ENCODE measurements around the gene CSH2. TPM values are rescaled to one million over a fixed set of nuclear protein-coding genes. Genes with fewer than 3 reads are reported as not detected.
A peak's percentile ranks its signal among the peaks of the same experiment; 100 is the strongest.

CSH2 gene
- total and polyA plus RNA-seq, 9 of the 15 experiments (the other 6 are each of a cell fraction or from before 2014, with no cell fraction given), result not detected

DNA sequence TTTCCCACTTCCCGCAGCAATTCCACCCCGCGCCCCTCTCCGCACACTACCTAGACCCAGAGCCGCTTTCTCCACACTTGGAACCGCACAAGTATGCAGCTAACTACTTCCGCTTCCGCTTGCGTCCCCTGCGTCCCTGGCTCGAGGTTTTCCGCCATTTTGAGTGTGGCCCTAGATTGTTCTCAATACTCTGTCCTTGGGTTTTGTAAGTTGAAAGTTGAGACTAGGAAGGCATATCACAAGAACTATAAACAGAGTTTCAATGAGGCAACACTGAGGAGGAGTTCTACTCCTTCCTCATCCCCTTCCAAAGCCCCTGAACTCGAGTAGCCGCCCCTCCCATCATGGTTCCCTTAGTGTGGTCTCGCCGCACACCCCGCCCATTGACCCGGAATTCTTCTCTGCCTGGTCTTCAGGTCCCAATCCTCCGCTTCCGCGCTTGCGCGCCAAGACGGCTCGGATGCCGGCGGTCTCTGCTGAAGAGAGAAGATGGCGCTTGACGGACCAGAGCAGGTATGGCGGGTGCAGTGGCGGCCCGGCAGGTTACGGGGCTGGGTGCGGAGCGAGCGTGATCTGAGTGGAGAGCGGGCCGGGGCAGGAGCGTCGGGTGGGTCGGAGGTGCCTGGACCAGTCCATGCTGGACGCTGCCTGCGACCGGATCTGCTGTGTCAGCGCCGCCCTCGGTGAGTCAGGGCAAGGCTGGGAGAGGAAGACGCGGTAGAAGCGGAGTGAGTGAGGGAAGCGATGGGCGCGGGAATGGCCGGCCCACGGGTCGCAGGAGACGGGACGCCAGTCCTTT is 46.3 kb downstream of the CSH2 start, which contains the start of the genes FTSJ3 and PSMC5 (continued):
- TF ChIP-seq, protein P1, sequence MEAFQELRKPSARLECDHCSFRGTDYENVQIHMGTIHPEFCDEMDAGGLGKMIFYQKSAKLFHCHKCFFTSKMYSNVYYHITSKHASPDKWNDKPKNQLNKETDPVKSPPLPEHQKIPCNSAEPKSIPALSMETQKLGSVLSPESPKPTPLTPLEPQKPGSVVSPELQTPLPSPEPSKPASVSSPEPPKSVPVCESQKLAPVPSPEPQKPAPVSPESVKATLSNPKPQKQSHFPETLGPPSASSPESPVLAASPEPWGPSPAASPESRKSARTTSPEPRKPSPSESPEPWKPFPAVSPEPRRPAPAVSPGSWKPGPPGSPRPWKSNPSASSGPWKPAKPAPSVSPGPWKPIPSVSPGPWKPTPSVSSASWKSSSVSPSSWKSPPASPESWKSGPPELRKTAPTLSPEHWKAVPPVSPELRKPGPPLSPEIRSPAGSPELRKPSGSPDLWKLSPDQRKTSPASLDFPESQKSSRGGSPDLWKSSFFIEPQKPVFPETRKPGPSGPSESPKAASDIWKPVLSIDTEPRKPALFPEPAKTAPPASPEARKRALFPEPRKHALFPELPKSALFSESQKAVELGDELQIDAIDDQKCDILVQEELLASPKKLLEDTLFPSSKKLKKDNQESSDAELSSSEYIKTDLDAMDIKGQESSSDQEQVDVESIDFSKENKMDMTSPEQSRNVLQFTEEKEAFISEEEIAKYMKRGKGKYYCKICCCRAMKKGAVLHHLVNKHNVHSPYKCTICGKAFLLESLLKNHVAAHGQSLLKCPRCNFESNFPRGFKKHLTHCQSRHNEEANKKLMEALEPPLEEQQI (IDR thresholded peaks at IDR 0.05), result no peak
- TF ChIP-seq NCOR1 (IDR thresholded peaks at IDR 0.05), result no peak
- peak; percentile 38; the same call in 1 of the 2 replicates for TF ChIP-seq JUN (IDR thresholded peaks at IDR 0.05; ENCODE audit: borderline replicate concordance, low read depth, low read length)
- no peak for TF ChIP-seq JUN (CRISPR knock-in tag; IDR thresholded peaks at IDR 0.05; ENCODE audit: borderline replicate concordance)
- peak; percentile 98 for TF ChIP-seq RBFOX2 (IDR thresholded peaks at IDR 0.05; ENCODE audit: low read depth, low read length)
- TF ChIP-seq, protein P2, sequence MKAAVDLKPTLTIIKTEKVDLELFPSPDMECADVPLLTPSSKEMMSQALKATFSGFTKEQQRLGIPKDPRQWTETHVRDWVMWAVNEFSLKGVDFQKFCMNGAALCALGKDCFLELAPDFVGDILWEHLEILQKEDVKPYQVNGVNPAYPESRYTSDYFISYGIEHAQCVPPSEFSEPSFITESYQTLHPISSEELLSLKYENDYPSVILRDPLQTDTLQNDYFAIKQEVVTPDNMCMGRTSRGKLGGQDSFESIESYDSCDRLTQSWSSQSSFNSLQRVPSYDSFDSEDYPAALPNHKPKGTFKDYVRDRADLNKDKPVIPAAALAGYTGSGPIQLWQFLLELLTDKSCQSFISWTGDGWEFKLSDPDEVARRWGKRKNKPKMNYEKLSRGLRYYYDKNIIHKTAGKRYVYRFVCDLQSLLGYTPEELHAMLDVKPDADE (conservative IDR thresholded peaks at IDR 0.05; ENCODE audit: control insufficient read depth, low read depth, low read length), result peak; percentile 85; the same call in 1 of the 2 replicates
- TF ChIP-seq, protein P3, sequence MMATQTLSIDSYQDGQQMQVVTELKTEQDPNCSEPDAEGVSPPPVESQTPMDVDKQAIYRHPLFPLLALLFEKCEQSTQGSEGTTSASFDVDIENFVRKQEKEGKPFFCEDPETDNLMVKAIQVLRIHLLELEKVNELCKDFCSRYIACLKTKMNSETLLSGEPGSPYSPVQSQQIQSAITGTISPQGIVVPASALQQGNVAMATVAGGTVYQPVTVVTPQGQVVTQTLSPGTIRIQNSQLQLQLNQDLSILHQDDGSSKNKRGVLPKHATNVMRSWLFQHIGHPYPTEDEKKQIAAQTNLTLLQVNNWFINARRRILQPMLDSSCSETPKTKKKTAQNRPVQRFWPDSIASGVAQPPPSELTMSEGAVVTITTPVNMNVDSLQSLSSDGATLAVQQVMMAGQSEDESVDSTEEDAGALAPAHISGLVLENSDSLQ (IDR thresholded peaks at IDR 0.05), result peak; percentile 73
- TF ChIP-seq POLR2AphosphoS5 (IDR thresholded peaks at IDR 0.05; ENCODE audit: control insufficient read depth, insufficient read depth, low read depth, low read length), result peak; percentile 70
- TF ChIP-seq, protein P4, sequence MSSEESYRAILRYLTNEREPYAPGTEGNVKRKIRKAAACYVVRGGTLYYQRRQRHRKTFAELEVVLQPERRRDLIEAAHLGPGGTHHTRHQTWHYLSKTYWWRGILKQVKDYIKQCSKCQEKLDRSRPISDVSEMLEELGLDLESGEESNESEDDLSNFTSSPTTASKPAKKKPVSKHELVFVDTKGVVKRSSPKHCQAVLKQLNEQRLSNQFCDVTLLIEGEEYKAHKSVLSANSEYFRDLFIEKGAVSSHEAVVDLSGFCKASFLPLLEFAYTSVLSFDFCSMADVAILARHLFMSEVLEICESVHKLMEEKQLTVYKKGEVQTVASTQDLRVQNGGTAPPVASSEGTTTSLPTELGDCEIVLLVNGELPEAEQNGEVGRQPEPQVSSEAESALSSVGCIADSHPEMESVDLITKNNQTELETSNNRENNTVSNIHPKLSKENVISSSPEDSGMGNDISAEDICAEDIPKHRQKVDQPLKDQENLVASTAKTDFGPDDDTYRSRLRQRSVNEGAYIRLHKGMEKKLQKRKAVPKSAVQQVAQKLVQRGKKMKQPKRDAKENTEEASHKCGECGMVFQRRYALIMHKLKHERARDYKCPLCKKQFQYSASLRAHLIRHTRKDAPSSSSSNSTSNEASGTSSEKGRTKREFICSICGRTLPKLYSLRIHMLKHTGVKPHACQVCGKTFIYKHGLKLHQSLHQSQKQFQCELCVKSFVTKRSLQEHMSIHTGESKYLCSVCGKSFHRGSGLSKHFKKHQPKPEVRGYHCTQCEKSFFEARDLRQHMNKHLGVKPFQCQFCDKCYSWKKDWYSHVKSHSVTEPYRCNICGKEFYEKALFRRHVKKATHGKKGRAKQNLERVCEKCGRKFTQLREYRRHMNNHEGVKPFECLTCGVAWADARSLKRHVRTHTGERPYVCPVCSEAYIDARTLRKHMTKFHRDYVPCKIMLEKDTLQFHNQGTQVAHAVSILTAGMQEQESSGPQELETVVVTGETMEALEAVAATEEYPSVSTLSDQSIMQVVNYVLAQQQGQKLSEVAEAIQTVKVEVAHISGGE (CRISPR knock-in tag; IDR thresholded peaks at IDR 0.05), result peak; percentile 64 to 93 (median 75); a peak in 4 of 6 replicates
- TF ChIP-seq, protein P5, sequence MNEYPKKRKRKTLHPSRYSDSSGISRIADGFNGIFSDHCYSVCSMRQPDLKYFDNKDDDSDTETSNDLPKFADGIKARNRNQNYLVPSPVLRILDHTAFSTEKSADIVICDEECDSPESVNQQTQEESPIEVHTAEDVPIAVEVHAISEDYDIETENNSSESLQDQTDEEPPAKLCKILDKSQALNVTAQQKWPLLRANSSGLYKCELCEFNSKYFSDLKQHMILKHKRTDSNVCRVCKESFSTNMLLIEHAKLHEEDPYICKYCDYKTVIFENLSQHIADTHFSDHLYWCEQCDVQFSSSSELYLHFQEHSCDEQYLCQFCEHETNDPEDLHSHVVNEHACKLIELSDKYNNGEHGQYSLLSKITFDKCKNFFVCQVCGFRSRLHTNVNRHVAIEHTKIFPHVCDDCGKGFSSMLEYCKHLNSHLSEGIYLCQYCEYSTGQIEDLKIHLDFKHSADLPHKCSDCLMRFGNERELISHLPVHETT (CRISPR knock-in tag; conservative IDR thresholded peaks at IDR 0.05 in 1 of 2, IDR thresholded peaks at IDR 0.05 in 1 of 2), result 0 out of 4 replicates have a peak, but pooled peaks of 1 of the 2 experiments have one; percentile 58
- TF ChIP-seq, protein P6, sequence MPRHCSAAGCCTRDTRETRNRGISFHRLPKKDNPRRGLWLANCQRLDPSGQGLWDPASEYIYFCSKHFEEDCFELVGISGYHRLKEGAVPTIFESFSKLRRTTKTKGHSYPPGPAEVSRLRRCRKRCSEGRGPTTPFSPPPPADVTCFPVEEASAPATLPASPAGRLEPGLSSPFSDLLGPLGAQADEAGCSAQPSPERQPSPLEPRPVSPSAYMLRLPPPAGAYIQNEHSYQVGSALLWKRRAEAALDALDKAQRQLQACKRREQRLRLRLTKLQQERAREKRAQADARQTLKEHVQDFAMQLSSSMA (CRISPR knock-in tag; IDR thresholded peaks at IDR 0.05), result peak; percentile 100
- peak; percentile 78 for TF ChIP-seq NFIC (IDR thresholded peaks at IDR 0.05)
- peak; percentile 57 to 81; a peak in 3 of 4 replicates for TF ChIP-seq MAZ (CRISPR knock-in tag; conservative IDR thresholded peaks at IDR 0.05 in 1 of 2, IDR thresholded peaks at IDR 0.05 in 1 of 2)
- peak; percentile 86 for TF ChIP-seq NCOA6 (IDR thresholded peaks at IDR 0.05)

Data from K562 (cell line).